Dermis microvascular lymphatic vessel endothelial cell (primary cell): ENCODE results near the gene CREB5. TPM values are rescaled to one million over a fixed set of nuclear protein-coding genes. Genes with fewer than 3 reads are reported as not detected.

Experiments used
- DNase-seq, 2 donors: peaks; one replicate each; pipeline versions ENCODE4 v3.0.0 to v3.0.0-alpha.2; 2010; ENCODE audit warnings: low read depth in 2 of 2
- total RNA-seq: library from RNA; depleted of rRNA; stranded (reverse); fragments of >200 nt; gene quantifications from 2 replicates; pipeline ENCODE4 v1.2.1, GENCODE V29; 2014

Gene CREB5
- total RNA-seq, 1 donor from 2014 or later, result 3.0 TPM

- DNase-seq, result no peak
These were observed 6.1 kb upstream of the CREB5 start for GRCh38 chr7:28406192-28406591.

- DNase-seq, result no peak
These were observed 4.7 kb upstream of the CREB5 start for GRCh38 chr7:28407651-28408050.

GRCh38 chr7:28408105-28408959, 4.0 kb upstream of the CREB5 start:
- DNase-seq, result no peak

GRCh38 chr7:28408960-28409715, 3.2 kb upstream of the CREB5 start:
- peak; percentile 79 to 92 for DNase-seq

- DNase-seq, result no peak
These were observed 2.3 kb upstream of the CREB5 start for GRCh38 chr7:28409716-28410627.

DNA sequence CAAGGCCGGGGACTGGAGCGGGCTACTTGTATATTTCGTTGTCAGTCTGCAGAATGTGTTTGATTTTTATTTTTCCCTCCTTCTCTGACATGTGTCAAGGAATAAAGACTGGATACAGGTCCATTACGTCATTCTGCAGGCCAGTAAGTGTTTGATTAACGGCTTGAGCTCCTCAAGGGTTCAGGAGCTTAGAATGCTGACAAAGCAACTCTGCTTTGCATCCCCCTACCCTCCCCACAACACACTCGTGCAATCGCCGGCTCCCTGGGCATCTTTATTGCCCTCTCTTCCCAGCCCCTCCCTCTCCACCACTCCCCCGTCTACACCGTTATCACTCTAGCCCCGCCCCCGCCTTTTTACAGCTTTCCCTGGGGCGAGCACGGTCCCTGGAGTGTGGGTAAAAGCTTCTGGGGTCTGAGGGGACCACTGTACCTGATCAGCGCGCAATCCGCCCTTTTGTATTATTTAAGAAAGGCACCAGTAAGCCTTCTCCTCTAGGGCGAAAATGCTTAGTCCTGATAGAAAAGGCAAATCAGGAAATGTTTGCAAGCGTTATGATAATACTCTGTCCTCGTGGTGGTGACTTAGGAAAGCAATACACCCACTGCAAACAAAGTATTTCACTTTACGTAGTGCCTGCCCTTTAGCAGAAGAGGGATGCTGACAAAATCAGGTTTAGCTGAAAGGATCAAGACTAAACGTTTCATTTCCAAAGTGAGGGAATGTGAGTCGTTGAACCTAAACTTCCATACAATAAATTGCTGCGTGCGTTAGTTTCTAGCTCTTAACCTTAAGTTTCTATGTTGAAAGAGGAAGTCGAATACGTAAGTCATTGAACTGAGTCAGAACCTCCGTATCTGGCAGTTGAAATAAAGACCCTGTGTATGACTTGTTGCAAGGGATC, 1.4 kb upstream of the CREB5 start:
- DNase-seq, result peak in 1 of 2 donors; percentile 30

DNA sequence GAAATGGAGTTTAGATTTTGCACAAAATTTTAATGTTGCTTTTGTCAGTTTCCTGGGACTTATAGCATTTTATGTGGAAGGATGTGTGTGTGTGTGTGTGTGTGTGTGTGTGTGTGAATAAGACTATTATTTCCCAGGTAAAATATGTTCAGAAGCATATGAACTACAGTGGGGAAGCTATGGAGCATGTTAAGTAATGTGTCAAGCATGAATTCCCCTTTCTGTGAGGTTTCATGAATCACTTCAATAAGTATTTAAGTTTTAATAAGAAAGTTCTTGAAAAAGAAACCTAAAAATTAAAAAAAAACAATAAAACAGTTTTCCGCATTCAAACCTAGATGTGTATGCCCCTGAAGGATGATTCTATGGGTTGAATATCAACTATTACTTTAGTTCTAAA, 693 bp downstream of the CREB5 start:
- no peak for DNase-seq

- no peak for DNase-seq
These were observed 2.1 kb downstream of the CREB5 start for GRCh38 chr7:28414453-28414852.

- DNase-seq, result no peak
These were observed 5.1 kb downstream of the CREB5 start for GRCh38 chr7:28417321-28417940.

DNA sequence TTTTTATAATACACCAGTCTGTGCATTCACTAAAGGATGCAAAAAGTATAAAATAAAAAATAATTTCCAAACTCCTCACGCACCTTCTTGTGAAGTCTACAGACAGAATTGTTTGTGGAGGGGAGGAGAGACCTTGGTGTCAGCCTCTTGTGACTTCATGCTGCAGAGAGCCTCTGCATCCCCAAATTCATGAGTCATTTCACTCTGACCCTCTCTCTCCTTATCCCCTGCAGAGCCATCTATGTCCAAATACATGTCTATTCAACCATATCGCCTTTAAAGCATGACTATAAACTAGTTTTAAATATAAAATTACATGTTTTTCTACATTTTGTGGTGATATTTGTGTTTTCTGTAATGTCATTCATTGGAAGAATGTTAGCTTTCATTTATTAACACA, 6.0 kb downstream of the CREB5 start:
- no peak for DNase-seq

DNA sequence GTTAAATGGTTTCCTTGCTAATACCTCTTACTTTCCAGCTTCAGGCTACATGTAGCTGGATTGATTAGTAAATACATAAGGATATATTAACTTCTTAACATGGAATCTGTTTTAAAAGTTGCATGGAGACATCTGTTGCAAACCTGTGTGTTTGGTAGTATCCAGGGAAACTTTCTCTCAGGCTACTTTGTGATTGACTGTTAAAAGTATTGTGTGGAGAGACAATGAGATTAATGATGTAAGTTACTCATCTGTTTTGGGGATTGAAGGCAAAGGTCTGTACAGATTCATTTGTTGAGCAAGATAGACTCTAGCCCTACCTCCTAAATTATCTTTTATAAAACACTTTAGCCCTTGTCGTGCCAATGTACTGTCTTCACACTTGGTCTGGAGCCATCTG, 6.6 kb downstream of the CREB5 start:
- DNase-seq, result no peak

- DNase-seq, result no peak
These were observed 7.4 kb downstream of the CREB5 start for GRCh38 chr7:28419716-28420115.

DNA sequence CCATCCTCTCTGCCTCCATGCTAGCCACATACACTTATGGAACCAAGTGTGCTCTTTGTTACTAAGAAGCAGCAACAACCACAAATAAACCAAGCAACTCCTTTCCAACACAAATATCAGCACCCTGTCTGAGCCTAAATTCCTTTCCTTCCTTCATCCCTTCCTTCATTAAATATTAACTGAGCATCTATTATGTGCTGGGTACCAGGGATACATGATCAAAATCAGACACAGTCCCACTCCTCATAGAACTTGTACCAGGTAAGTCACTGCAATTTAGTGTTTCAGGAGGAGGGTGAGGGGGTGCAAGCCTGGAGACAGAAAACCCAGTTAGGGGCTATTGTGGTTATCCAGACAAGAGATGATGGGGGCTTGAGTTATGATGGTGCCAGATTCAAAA, 10.8 kb downstream of the CREB5 start:
- no peak for DNase-seq

GRCh38 chr7:28423918-28424514, 11.7 kb downstream of the CREB5 start:
- no peak for DNase-seq

DNA sequence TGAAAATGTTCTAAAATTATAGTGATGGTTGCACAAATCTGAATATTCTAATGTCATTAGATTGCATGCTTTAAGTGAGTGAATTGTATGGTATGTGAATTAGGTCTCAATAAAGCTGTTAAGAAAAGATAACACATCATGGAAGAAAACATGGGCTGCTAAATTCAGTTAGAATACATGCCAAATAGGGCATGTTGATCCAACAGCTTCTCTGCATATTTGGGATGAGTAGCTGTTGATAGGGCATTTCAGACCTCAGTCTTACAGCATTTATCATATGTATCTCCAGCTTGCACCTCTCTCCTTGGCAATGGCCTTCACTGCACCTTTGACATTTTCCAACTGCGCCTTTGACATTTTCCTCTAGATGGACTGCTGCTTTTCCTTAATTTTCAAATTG, 13.2 kb downstream of the CREB5 start:
- DNase-seq, result no peak

GRCh38 chr7:28427236-28427635, 14.9 kb downstream of the CREB5 start:
- DNase-seq, result no peak

- no peak for DNase-seq
These were observed 18.3 kb downstream of the CREB5 start for GRCh38 chr7:28430616-28431015.

DNA sequence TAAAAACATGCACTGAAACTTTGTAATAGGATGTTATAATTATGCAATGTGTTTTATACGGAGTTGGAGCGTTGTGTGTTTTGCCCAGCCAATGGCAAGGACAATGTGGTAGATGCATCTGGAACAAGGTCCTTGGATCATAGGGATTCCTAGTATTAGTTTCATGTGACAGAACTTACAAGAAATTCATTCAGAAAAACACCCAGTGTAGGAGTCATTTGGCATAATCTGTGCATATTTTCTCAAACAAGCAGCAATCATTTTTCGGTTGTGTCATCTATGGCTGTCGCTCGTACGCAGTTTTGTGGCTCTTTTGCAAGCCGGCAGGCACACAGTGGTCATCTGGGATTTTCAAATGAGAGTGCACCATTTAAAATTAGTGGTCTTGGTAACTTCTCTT, 19.8 kb downstream of the CREB5 start:
- DNase-seq, result no peak

GRCh38 chr7:28433039-28433438, 20.7 kb downstream of the CREB5 start:
- no peak for DNase-seq

GRCh38 chr7:28433699-28434219, 21.4 kb downstream of the CREB5 start:
- DNase-seq, result no peak
